SK-N-SH treated with all-trans-retinoic acid at 6 μM for 48 hours (cell line): ENCODE results near the gene PHF5A.

Source experiments
- ISL1 ChIP-seq: fragments of 250-450 bp; sonication (Bioruptor Pico); IDR thresholded peaks from 2 replicates; pipeline ENCODE4 v2.1.2; 2022; ENCODE audit warnings: mild to moderate bottlenecking, moderate library complexity
- PPARA ChIP-seq: fragments of 250-450 bp; sonication (Bioruptor Pico); IDR thresholded peaks from 2 replicates; pipeline ENCODE4 v1.5.0; 2020; ENCODE audit warnings: mild to moderate bottlenecking, borderline replicate concordance
- ZNF565 ChIP-seq: fragments of 450-650 bp; formaldehyde crosslinking; conservative IDR thresholded peaks from 2 replicates; pipeline ENCODE4 v1.5.0; 2020; ENCODE audit warnings: low read depth, mild to moderate bottlenecking, moderate library complexity
- ZNF8 ChIP-seq: fragments of 450-650 bp; formaldehyde crosslinking; IDR thresholded peaks from 2 replicates; pipeline ENCODE4 v1.5.0; 2020; ENCODE audit warnings: mild to moderate bottlenecking, moderate library complexity
- TF ChIP-seq, protein P1 (sequence below): fragments of 250-450 bp; sonication (Bioruptor Pico); IDR thresholded peaks from 2 replicates; pipeline ENCODE4 v1.8.0; 2020; ENCODE audit warnings: mild to moderate bottlenecking, moderate library complexity, borderline replicate concordance
- TF ChIP-seq, protein P2 (sequence below): fragments of 250-450 bp; sonication (Bioruptor Pico); IDR thresholded peaks from 2 replicates; pipeline ENCODE4 v1.8.0; 2021; ENCODE audit warnings: low read depth, mild to moderate bottlenecking, moderate library complexity, borderline replicate concordance
- TF ChIP-seq, protein P3 (sequence below): fragments of 250-450 bp; sonication (Bioruptor Pico); IDR thresholded peaks from 2 replicates; pipeline ENCODE4 v1.5.1; 2020; ENCODE audit warnings: low read depth, mild to moderate bottlenecking, moderate library complexity

DNA sequence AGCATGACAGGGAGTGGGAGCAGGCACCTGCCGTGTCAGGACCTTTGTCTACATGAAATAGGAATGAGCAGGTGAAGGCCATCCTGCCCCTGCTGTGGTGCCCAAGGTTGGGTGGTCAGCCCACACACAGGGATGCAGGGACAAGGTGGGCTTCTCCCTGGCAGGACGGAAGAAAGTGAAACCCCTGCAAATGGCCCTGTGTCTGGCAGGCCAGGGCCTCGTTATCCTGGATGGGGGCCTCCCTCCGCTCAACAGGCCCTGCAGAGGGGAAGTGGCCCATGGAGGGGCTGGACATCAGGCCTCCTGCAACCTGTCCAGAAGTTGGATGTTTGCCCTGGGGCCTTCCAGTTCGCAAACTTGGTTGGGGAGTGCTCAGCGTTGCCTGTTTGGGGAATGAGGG, 36.8 kb downstream of the PHF5A start:
- no peak for TF ChIP-seq ZNF8 (CRISPR knock-in tag)
- no peak for TF ChIP-seq ZNF565 (CRISPR knock-in tag)
- TF ChIP-seq, protein P1, sequence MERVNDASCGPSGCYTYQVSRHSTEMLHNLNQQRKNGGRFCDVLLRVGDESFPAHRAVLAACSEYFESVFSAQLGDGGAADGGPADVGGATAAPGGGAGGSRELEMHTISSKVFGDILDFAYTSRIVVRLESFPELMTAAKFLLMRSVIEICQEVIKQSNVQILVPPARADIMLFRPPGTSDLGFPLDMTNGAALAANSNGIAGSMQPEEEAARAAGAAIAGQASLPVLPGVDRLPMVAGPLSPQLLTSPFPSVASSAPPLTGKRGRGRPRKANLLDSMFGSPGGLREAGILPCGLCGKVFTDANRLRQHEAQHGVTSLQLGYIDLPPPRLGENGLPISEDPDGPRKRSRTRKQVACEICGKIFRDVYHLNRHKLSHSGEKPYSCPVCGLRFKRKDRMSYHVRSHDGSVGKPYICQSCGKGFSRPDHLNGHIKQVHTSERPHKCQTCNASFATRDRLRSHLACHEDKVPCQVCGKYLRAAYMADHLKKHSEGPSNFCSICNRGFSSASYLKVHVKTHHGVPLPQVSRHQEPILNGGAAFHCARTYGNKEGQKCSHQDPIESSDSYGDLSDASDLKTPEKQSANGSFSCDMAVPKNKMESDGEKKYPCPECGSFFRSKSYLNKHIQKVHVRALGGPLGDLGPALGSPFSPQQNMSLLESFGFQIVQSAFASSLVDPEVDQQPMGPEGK, result no peak
- no peak for TF ChIP-seq ISL1 (CRISPR knock-in tag)
- TF ChIP-seq, protein P2, sequence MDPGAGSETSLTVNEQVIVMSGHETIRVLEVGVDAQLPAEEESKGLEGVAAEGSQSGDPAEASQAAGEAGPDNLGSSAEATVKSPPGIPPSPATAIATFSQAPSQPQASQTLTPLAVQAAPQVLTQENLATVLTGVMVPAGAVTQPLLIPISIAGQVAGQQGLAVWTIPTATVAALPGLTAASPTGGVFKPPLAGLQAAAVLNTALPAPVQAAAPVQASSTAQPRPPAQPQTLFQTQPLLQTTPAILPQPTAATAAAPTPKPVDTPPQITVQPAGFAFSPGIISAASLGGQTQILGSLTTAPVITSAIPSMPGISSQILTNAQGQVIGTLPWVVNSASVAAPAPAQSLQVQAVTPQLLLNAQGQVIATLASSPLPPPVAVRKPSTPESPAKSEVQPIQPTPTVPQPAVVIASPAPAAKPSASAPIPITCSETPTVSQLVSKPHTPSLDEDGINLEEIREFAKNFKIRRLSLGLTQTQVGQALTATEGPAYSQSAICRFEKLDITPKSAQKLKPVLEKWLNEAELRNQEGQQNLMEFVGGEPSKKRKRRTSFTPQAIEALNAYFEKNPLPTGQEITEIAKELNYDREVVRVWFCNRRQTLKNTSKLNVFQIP (CRISPR knock-in tag), result no peak
- TF ChIP-seq, protein P3, sequence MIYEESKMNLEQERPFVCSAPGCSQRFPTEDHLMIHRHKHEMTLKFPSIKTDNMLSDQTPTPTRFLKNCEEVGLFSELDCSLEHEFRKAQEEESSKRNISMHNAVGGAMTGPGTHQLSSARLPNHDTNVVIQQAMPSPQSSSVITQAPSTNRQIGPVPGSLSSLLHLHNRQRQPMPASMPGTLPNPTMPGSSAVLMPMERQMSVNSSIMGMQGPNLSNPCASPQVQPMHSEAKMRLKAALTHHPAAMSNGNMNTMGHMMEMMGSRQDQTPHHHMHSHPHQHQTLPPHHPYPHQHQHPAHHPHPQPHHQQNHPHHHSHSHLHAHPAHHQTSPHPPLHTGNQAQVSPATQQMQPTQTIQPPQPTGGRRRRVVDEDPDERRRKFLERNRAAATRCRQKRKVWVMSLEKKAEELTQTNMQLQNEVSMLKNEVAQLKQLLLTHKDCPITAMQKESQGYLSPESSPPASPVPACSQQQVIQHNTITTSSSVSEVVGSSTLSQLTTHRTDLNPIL (CRISPR knock-in tag), result no peak
- no peak for TF ChIP-seq PPARA (CRISPR knock-in tag)
